H1 (cell line): ENCODE results near the gene BCAR3. TPM values are rescaled to one million over a fixed set of nuclear protein-coding genes. Genes with fewer than 3 reads are reported as not detected.

Source experiments
- CTCF ChIA-PET: fragments of 300-600 bp; sonication (Branson Sonifier 250); formaldehyde crosslinking; loops from one replicate; lab custom pipeline; 2021; ENCODE audit not compliant: partially characterized antibody; lab: Charles Lee
- POLR2A ChIA-PET: fragments of 300-600 bp; sonication (Branson Sonifier 250); formaldehyde crosslinking; loops from one replicate; lab custom pipeline; 2021; ENCODE audit warnings: inconsistent platforms; ENCODE audit not compliant: partially characterized antibody; lab: Charles Lee
- DNase-seq, 2 experiments: peaks; one replicate each; pipeline versions ENCODE4 v3.0.0 to v3.0.0-alpha.2; 2010 to 2022; ENCODE audit warnings: low spot score in 2 of 2, low read depth in 1 of 2, mixed read lengths in 1 of 2
- FAIRE-seq: peaks from 2 replicates; lab custom pipeline; 2011; peaks lifted over from hg19 to GRCh38; lab: Jason Lieb, UNC
- H2AFZ ChIP-seq: 2 replicates; pipeline ENCODE4 v1.8.1; 2012; ENCODE audit warnings: low read length, inconsistent platforms
- H2AK5ac ChIP-seq: 2 replicates; pipeline ENCODE4 v1.6.1; 2013; ENCODE audit warnings: low read depth, low read length
- H2BK120ac ChIP-seq: replicated peaks from 2 replicates; pipeline ENCODE3; 2013; ENCODE audit warnings: low read depth, low read length, inconsistent platforms
- H2BK12ac ChIP-seq: 2 replicates; pipeline ENCODE4 v1.6.1; 2013; ENCODE audit warnings: low read depth, low read length
- H2BK15ac ChIP-seq: 2 replicates; pipeline ENCODE4 v1.6.1; 2013; ENCODE audit warnings: low read length
- H2BK20ac ChIP-seq: 2 replicates; pipeline ENCODE4 v1.6.1; 2013; ENCODE audit warnings: low read length
- H2BK5ac ChIP-seq: 2 replicates; pipeline ENCODE4 v1.6.1; 2013; ENCODE audit warnings: low read depth, low read length
- H3K14ac ChIP-seq: 2 replicates; pipeline ENCODE4 v1.6.1; 2013; ENCODE audit warnings: inconsistent platforms; ENCODE audit not compliant: insufficient read length
- H3K18ac ChIP-seq: 2 replicates; pipeline ENCODE4 v1.6.1; 2013; ENCODE audit warnings: low read length; ENCODE audit errors: extremely low read depth
- H3K23ac ChIP-seq: 2 replicates; pipeline ENCODE4 v1.6.1; 2013; ENCODE audit warnings: inconsistent platforms; ENCODE audit not compliant: insufficient read length
- H3K23me2 ChIP-seq: 2 replicates; pipeline ENCODE4 v1.6.1; 2013; ENCODE audit warnings: low read depth, low read length
- H3K27ac ChIP-seq: 2 replicates; pipeline ENCODE4 v1.6.1; 2011; ENCODE audit warnings: low read depth, low read length, inconsistent platforms
- H3K27me3 ChIP-seq, 4 experiments: replicated peaks in 1 of 4; 1 replicate in 1 of 4; 2 replicates in 3 of 4; pipeline versions ENCODE4 v1.6.1 to v1.8.1; 2011 to 2013; ENCODE audit warnings: low read length in 3 of 4, mild to moderate bottlenecking in 3 of 4, inconsistent platforms in 2 of 4, mixed read lengths in 2 of 4, moderate library complexity in 1 of 4; ENCODE audit not compliant: control insufficient read depth in 3 of 4, insufficient read depth in 3 of 4; ENCODE audit errors: extremely low read depth in 1 of 4
- H3K36me3 ChIP-seq, 4 experiments: 2 replicates each; pipeline versions ENCODE4 v1.6.1 to v1.8.1; 2011 to 2013; ENCODE audit warnings: mild to moderate bottlenecking in 4 of 4, low read length in 3 of 4, moderate library complexity in 2 of 4, control low read depth in 1 of 4, inconsistent platforms in 1 of 4; ENCODE audit not compliant: insufficient read depth in 4 of 4, control insufficient read depth in 2 of 4
- H3K4ac ChIP-seq: replicated peaks from 2 replicates; pipeline ENCODE3; 2013; ENCODE audit warnings: low read length, low read depth, mixed read lengths, inconsistent platforms; ENCODE audit not compliant: insufficient read length
- H3K4me1 ChIP-seq, 4 experiments: replicated peaks in 1 of 4; 1 replicate in 1 of 4; 2 replicates in 3 of 4; pipeline versions ENCODE4 v1.6.1 to v1.8.1; 2011 to 2013; ENCODE audit warnings: low read length in 3 of 4, inconsistent platforms in 2 of 4, mixed read lengths in 1 of 4; ENCODE audit not compliant: insufficient read depth in 4 of 4, control insufficient read depth in 3 of 4
- H3K4me2 ChIP-seq, 2 experiments: 2 replicates each; pipeline versions ENCODE4 v1.6.1 to v1.8.1; 2011 to 2013; ENCODE audit warnings: low read depth in 2 of 2, low read length in 2 of 2, control low read depth in 1 of 2, inconsistent platforms in 1 of 2, mild to moderate bottlenecking in 1 of 2; ENCODE audit not compliant: insufficient read depth in 1 of 2
- H3K4me3 ChIP-seq, 4 experiments: fragments of 200-600, 300-600 bp in 1 of 4; sonication (generic), shearing (Covaris generic), sonication (Bioruptor Twin) in 1 of 4; 2 replicates each; pipeline versions ENCODE4 v1.5.1 to v1.8.1; 2011 to 2016; ENCODE audit warnings: low read length in 4 of 4, low read depth in 3 of 4, control low read depth in 2 of 4, inconsistent platforms in 2 of 4, mild to moderate bottlenecking in 2 of 4, mixed read lengths in 1 of 4, moderate library complexity in 1 of 4; ENCODE audit not compliant: insufficient read depth in 2 of 4; ENCODE audit errors: extremely low read depth in 1 of 4
- H3K56ac ChIP-seq: replicated peaks from 2 replicates; pipeline ENCODE3; 2013; ENCODE audit warnings: low read depth, mild to moderate bottlenecking, mixed read lengths, low read length, inconsistent platforms; ENCODE audit not compliant: insufficient read length
- H3K79me1 ChIP-seq: 2 replicates; pipeline ENCODE4 v1.6.1; 2013; ENCODE audit warnings: low read depth, low read length, control low read depth
- H3K79me2 ChIP-seq, 2 experiments: 2 replicates each; pipeline versions ENCODE4 v1.6.1 to v1.8.1; 2012 to 2013; ENCODE audit warnings: low read length in 2 of 2, mild to moderate bottlenecking in 2 of 2, inconsistent platforms in 1 of 2; ENCODE audit not compliant: insufficient read depth in 2 of 2, control insufficient read depth in 1 of 2
- H3K9ac ChIP-seq, 4 experiments: replicated peaks in 1 of 4; 1 replicate in 1 of 4; 2 replicates in 3 of 4; pipeline versions ENCODE4 v1.6.1 to v1.8.1; 2011 to 2013; ENCODE audit warnings: low read depth in 3 of 4, low read length in 3 of 4, control low read depth in 2 of 4, mild to moderate bottlenecking in 2 of 4, moderate library complexity in 2 of 4, inconsistent platforms in 1 of 4; ENCODE audit errors: extremely low read depth in 1 of 4
- H3K9me3 ChIP-seq, 2 experiments: 2 replicates each; pipeline versions ENCODE4 v1.6.1 to v1.8.1; 2012 to 2013; ENCODE audit warnings: mild to moderate bottlenecking in 2 of 2, moderate library complexity in 2 of 2, control low read depth in 1 of 2, inconsistent platforms in 1 of 2, low read depth in 1 of 2, low read length in 1 of 2, mixed read lengths in 1 of 2; ENCODE audit not compliant: insufficient read depth in 2 of 2
- H4K20me1 ChIP-seq, 2 experiments: replicated peaks in 1 of 2; 2 replicates each; pipeline versions ENCODE3 to v1.8.1; 2011 to 2013; ENCODE audit warnings: inconsistent platforms in 2 of 2, low read length in 2 of 2, mild to moderate bottlenecking in 1 of 2; ENCODE audit not compliant: insufficient read depth in 2 of 2, control insufficient read depth in 1 of 2
- H4K5ac ChIP-seq: 2 replicates; pipeline ENCODE4 v1.6.1; 2013; ENCODE audit warnings: low read length, low read depth, mixed read lengths, inconsistent platforms; ENCODE audit not compliant: insufficient read length
- H4K8ac ChIP-seq: 2 replicates; pipeline ENCODE4 v1.8.0; 2013; ENCODE audit warnings: mild to moderate bottlenecking, moderate library complexity, low read length, inconsistent platforms; ENCODE audit not compliant: insufficient read depth; ENCODE audit errors: extremely low read depth
- H4K91ac ChIP-seq: replicated peaks from 2 replicates; pipeline ENCODE3; 2013; ENCODE audit warnings: low read length, mixed read lengths, inconsistent platforms; ENCODE audit not compliant: insufficient read length
- ATF2 ChIP-seq: IDR thresholded peaks from 2 replicates; pipeline ENCODE4 v1.6.1; 2012; ENCODE audit warnings: low read length, inconsistent platforms
- BRCA1 ChIP-seq: IDR thresholded peaks from 2 replicates; pipeline ENCODE4 v1.6.1; 2012; ENCODE audit warnings: low read depth, low read length, improper control_type of control experiment
- GTF2F1 ChIP-seq: IDR thresholded peaks from 2 replicates; pipeline ENCODE4 v1.6.1; 2012; ENCODE audit warnings: low read depth, low read length, improper control_type of control experiment, borderline replicate concordance
- JUN ChIP-seq: IDR thresholded peaks from 2 replicates; pipeline ENCODE4 v1.6.1; 2011; ENCODE audit warnings: low read depth, mild to moderate bottlenecking, improper control_type of control experiment, low read length
- JUND ChIP-seq: IDR thresholded peaks from 2 replicates; pipeline ENCODE4 v1.6.1; 2011; ENCODE audit warnings: mild to moderate bottlenecking, improper control_type of control experiment, low read length
- POLR2AphosphoS5 ChIP-seq: IDR thresholded peaks from 2 replicates; pipeline ENCODE4 v1.6.1; 2011; ENCODE audit warnings: low read depth, low read length
- POU5F1 ChIP-seq: IDR thresholded peaks from 2 replicates; pipeline ENCODE4 v1.6.1; 2011; ENCODE audit warnings: low read depth, mild to moderate bottlenecking, low read length, moderate library complexity
- SIRT6 ChIP-seq: IDR thresholded peaks from one replicate; pipeline ENCODE4 v1.7.1; 2012; ENCODE audit warnings: low read length, inconsistent platforms
- SP2 ChIP-seq: IDR thresholded peaks from 2 replicates; pipeline ENCODE4 v1.6.1; 2012; ENCODE audit warnings: mild to moderate bottlenecking, low read length, inconsistent platforms
- USF2 ChIP-seq: IDR thresholded peaks from 2 replicates; pipeline ENCODE4 v1.6.1; 2011; ENCODE audit warnings: low read length, improper control_type of control experiment
- WGBS, 2 experiments: shearing (Covaris generic) in 1 of 2; methylation state at CpG; one replicate each; pipeline versions ENCODE4 v1.1.6 to v1.1.7; 2013 to 2015; ENCODE audit warnings: low lambda C conversion rate in 2 of 2, mixed read lengths in 2 of 2, inconsistent platforms in 1 of 2, low coverage in 1 of 2, missing lambda C conversion rate in 1 of 2; ENCODE audit not compliant: insufficient replicate concordance in 2 of 2, insufficient coverage in 1 of 2, insufficient read length in 1 of 2; ENCODE audit errors: extremely low coverage in 1 of 2, missing lambda C conversion rate in 1 of 2; 5-methylcytosine and 5-hydroxymethylcytosine counted together
- polyA plus RNA-seq, 7 experiments: library from polyadenylated mRNA; depleted of rRNA in 3 of 7; stranded (reverse) in 5 of 7; unstranded in 2 of 7; fragments of >200 nt in 5 of 7; fragments of 200-250 nt in 2 of 7; gene quantifications; 1 replicate in 5 of 7; 2 replicates in 1 of 7; 4 replicates in 1 of 7; pipeline versions ENCODE4 v1.2.1 to v1.2.3, GENCODE V29; 2011 to 2013; ENCODE audit warnings: missing spikeins in 2 of 7, mixed read lengths in 2 of 7
- total RNA-seq: library from RNA; stranded (reverse); fragmentation: NEBNext Ultra II Directional; extraction: Animal tissue kit (Norgen Biotek cat#: 25700); gene quantifications from 2 replicates; pipeline ENCODE4 v1.2.1, GENCODE V29; 2021

Gene BCAR3
- total and polyA plus RNA-seq, 2 of the 8 experiments (the other 6 are each of a cell fraction or from before 2014, with no cell fraction given) = 5.6 to 9.2 TPM

GRCh38 chr1:93729906-93730305 is 48.3 kb upstream of the BCAR3 start:
- CTCF ChIA-PET = interaction anchor here (0.7 kb wide), 1 partner anchor 20 kb away, joined by 3 read pairs; no protein-coding TSS in a partner anchor
- Histone ChIP-seq H2BK15ac (no peak overlapping the region), H4K91ac (no peak overlapping the region), H2BK20ac (no peak overlapping the region), H2BK5ac (no peak overlapping the region), H3K14ac (no peak overlapping the region), H3K4me3 (no peak overlapping the region), H3K79me2 (no peaks in the 10 kb centered on the region), H3K9me3 (no peaks in the 10 kb centered on the region), H3K4me2 (no peak overlapping the region), H3K9ac (no peak overlapping the region), H3K27me3 (peaks cover 0 to 2% (median 0%) of the 10 kb centered on the region in 4 experiments; a peak in 1 of 7 replicates), H3K4ac (no peak overlapping the region), H4K20me1 (no peaks in the 10 kb centered on the region), H3K4me1 (peaks cover 0 to 6% (median 1%) of the 10 kb centered on the region in 4 experiments; a peak in 2 of 7 replicates), H2BK120ac (no peak overlapping the region), H3K56ac (no peak overlapping the region), H3K27ac (no peak overlapping the region), H2AFZ (no peak overlapping the region), H4K5ac (no peak overlapping the region), H4K8ac (no peak overlapping the region), H3K23me2 (no peaks in the 10 kb centered on the region), H3K18ac (no peak overlapping the region), H2AK5ac (no peak overlapping the region), H3K23ac (no peak overlapping the region), H3K79me1 (no peaks in the 10 kb centered on the region), H3K36me3 (no peaks in the 10 kb centered on the region), H2BK12ac (no peak overlapping the region)
- FAIRE-seq (no peak), DNase-seq (no peak)
- POLR2A ChIA-PET = no interaction called here
- 80% methylated on average over 4 of the region's 4 CpGs; no CpG with 5 or more reads in 1 of the 2 experiments for WGBS, 2 experiments
- TF ChIP-seq BRCA1 = no peak
- TF ChIP-seq USF2 = no peak
- no peak for TF ChIP-seq POU5F1
- no peak for TF ChIP-seq POLR2AphosphoS5
- no peak for TF ChIP-seq GTF2F1
- no peak for TF ChIP-seq SP2
- TF ChIP-seq ATF2 = no peak
- TF ChIP-seq JUND = no peak
- TF ChIP-seq SIRT6 = no peak
- TF ChIP-seq JUN = no peak
